Epidermal melanocyte (primary cell): ENCODE data around the gene ACKR3.

Source experiments
- DNase-seq: peaks from one replicate; pipeline ENCODE4 v3.0.0; 2011; ENCODE audit warnings: low spot score; ENCODE audit not compliant: insufficient read length

ACKR3 gene

DNA sequence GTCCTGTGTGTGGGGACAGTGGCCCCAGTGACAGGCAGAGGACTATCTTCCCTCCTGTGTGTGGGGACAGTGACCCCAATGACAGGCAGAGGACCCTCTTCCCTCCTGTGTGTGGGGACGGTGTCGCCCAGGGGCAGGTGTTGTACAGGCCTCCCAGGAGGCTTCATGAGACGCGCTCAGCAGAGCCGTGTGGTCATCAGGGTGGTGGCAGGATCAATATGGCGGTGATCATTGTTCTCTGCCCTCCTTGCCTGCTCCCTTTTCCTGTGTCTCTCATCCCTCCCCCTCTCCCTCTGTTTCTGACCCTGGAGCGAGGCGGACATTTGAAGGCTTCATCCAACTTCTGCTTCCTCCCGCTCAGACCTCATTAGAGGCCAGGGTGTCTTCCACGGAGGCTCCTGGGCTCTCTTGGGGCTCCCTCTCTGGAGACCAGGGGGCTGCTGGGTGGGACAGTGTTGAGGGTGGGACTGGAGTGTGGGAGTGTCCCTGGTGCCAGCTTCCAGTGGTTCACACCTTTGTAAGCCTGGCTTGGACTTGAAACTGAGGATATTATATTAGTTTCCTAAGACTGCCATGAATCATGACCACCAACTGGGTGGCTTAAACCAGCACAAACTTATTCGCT is 59.5 kb downstream of the ACKR3 start:
- no peak for DNase-seq

DNA sequence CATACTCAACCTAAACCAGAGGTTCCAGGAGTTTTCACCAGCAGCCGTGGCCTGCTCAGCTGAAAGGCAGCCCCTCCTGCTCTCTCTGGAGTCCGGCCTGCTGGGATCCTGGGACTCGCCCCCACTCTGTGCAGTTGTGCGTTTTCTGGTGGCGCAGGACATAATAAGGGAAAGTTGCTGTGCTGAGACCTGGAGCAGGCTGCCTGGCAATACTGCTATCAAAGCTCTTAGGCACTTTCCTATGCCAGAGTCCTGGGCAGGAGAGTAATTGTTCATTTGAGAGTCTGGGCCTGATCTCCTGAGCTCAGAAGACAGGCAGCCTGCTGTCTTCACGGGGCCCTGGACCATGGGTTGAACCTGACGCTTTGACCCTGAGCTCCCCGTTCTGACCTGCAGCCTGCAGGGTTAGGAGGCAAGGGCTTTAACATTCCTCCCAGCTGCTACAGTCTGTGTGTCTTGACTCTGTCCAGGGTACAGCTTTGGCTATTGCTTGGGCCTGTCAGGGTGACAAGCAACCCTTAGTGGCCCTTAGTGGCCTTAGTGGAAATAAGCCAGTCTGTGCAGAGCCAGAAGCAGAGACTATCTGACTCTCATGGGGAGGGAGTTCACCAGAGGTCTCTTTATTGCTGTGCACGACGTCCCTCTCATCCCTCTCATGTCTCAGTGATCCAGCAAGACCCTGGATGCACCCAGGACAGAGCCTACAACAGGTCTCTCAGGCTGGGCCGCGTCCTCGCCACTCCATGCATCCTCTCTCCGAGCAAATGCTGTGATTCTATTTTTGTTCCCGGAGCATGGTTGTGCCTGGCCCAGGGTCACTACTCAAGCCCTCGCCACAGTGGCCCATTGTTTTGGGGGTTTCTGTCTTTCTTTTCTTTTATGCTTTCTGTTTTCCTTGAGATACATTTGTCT is 60.6 kb downstream of the ACKR3 start:
- DNase-seq, result no peak

DNA sequence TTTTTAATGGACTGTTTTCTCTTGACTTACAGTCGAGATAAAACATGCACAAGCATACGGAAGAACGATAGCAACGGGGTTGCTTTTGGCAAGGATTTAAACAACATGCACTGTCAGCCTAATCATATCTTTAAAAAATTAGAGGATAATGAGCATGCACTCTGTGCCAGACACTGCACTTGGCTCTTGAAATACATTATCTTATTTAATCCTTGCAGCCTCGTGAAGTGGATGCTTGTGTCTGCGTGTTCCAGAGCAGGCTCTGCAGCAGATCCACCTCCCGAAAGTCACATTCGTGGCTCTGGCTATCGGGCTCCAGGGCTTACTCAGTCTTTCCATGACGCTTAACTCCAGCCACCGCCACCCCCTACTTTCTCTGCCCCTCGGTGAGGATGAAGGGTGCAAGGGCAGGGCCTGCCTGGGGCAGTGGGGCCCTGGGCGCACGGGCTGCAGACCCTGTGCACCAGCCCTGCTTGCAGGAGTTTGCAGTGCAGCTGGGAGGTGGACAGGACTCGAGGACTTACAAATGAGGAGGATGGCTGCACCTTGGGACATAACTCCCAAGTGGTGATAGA is 61.7 kb downstream of the ACKR3 start:
- DNase-seq, result no peak

DNA sequence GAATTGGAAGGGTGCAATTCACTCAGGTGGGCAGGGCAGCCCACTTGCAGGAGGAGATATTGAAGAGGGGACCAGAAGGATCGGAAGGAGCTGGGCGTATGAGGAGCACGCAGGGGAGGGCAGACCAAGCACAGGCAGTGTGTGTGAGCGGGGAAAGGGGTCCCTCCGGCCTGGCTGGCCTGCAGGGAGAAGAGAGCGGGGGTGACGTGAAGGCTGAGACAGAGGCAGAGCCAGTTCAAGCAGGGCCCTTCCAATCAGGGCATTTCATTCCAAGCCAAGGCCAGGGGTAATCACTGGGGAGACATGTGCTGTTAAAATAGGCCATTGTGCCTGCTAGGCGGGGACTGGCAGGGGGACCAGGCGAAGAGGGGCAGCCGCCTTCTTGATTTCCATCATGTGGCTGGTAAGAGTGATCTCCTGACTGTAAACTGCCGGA is 62.2 kb downstream of the ACKR3 start:
- DNase-seq, result no peak
